IPS-15b (cell line): ENCODE results near the gene C5.

Source experiments
- H3K27me3 ChIP-seq: one replicate; pipeline ENCODE4 v1.6.1; 2013; ENCODE audit warnings: low read length; ENCODE audit not compliant: control insufficient read depth, insufficient read depth
- H3K36me3 ChIP-seq: one replicate; pipeline ENCODE4 v1.6.1; 2013; ENCODE audit warnings: low read length; ENCODE audit not compliant: control insufficient read depth, insufficient read depth
- H3K4me1 ChIP-seq: one replicate; pipeline ENCODE4 v1.6.1; 2013; ENCODE audit warnings: mild to moderate bottlenecking, low read length; ENCODE audit not compliant: control insufficient read depth, insufficient read depth
- H3K4me3 ChIP-seq: one replicate; pipeline ENCODE4 v1.5.1; 2013; ENCODE audit warnings: low read depth, low read length
- H3K9ac ChIP-seq: one replicate; pipeline ENCODE4 v1.6.1; 2013; ENCODE audit warnings: low read depth, mild to moderate bottlenecking, low read length
- H3K9me3 ChIP-seq: one replicate; pipeline ENCODE4 v1.6.1; 2013; ENCODE audit warnings: mild to moderate bottlenecking, low read length; ENCODE audit not compliant: control insufficient read depth, insufficient read depth

C5 gene

GRCh38 chr9:120928483-120929228 is 121.4 kb downstream of the C5 start:
- H3K4me1 ChIP-seq, result peaks cover 15% of the 10 kb centered on the region
- peak overlapping the region; percentile 60 for H3K4me3 ChIP-seq
- H3K36me3 ChIP-seq, result no peaks in the 10 kb centered on the region
- peaks cover 14% of the 10 kb centered on the region for H3K27me3 ChIP-seq
- peak overlapping the region; percentile 73 for H3K9ac ChIP-seq
- no peaks in the 10 kb centered on the region for H3K9me3 ChIP-seq

GRCh38 chr9:120928015-120928482 is 122.0 kb downstream of the C5 start:
- H3K4me3 ChIP-seq, result peak overlapping the region; percentile 60
- H3K9ac ChIP-seq, result no peak overlapping the region
- peaks cover 14% of the 10 kb centered on the region for H3K27me3 ChIP-seq
- no peaks in the 10 kb centered on the region for H3K36me3 ChIP-seq
- peaks cover 15% of the 10 kb centered on the region for H3K4me1 ChIP-seq
- H3K9me3 ChIP-seq, result no peaks in the 10 kb centered on the region

GRCh38 chr9:120927269-120928014 is 122.6 kb downstream of the C5 start:
- Histone ChIP-seq H3K9ac (no peak overlapping the region), H3K27me3 (peaks cover 14% of the 10 kb centered on the region), H3K4me3 (no peak overlapping the region), H3K9me3 (no peaks in the 10 kb centered on the region), H3K36me3 (no peaks in the 10 kb centered on the region), H3K4me1 (peaks cover 15% of the 10 kb centered on the region)

GRCh38 chr9:120926397-120926928 is 123.6 kb downstream of the C5 start, which contains the start of gene TRAF1:
TSS of gene TRAF1 (minus strand) at chr9:120926796. CDS start at chr9:120926075, 721 bp downstream.
- no peaks in the 10 kb centered on the region for H3K9me3 ChIP-seq
- H3K4me1 ChIP-seq, result peaks cover 15% of the 10 kb centered on the region
- H3K9ac ChIP-seq, result no peak within 1 kb of the TSS
- H3K36me3 ChIP-seq, result no peaks in the 10 kb centered on the region
- H3K27me3 ChIP-seq, result peaks cover 14% of the 10 kb centered on the region
- H3K4me3 ChIP-seq, result no peak within 1 kb of the TSS

GRCh38 chr9:120925535-120926396 is 124.3 kb downstream of the C5 start:
- H3K9ac ChIP-seq, result no peak overlapping the region
- H3K4me3 ChIP-seq, result no peak overlapping the region
- peaks cover 14% of the 10 kb centered on the region for H3K27me3 ChIP-seq
- no peaks in the 10 kb centered on the region for H3K36me3 ChIP-seq
- H3K4me1 ChIP-seq, result peaks cover 15% of the 10 kb centered on the region
- H3K9me3 ChIP-seq, result no peaks in the 10 kb centered on the region

- H3K9ac ChIP-seq, result no peak overlapping the region
- peaks cover 14% of the 10 kb centered on the region for H3K27me3 ChIP-seq
- no peaks in the 10 kb centered on the region for H3K9me3 ChIP-seq
- H3K4me3 ChIP-seq, result no peak overlapping the region
- H3K4me1 ChIP-seq, result peaks cover 15% of the 10 kb centered on the region
- no peaks in the 10 kb centered on the region for H3K36me3 ChIP-seq
These were observed 125.2 kb downstream of the C5 start for GRCh38 chr9:120924698-120925534.

GRCh38 chr9:120923620-120924328 is 126.3 kb downstream of the C5 start:
- Histone ChIP-seq H3K27me3 (peaks cover 14% of the 10 kb centered on the region), H3K9ac (no peak overlapping the region), H3K9me3 (no peaks in the 10 kb centered on the region), H3K4me3 (no peak overlapping the region), H3K4me1 (peaks cover 15% of the 10 kb centered on the region), H3K36me3 (no peaks in the 10 kb centered on the region)

GRCh38 chr9:120922404-120923195 is 127.5 kb downstream of the C5 start:
- Histone ChIP-seq H3K4me3 (no peak overlapping the region), H3K9me3 (no peaks in the 10 kb centered on the region), H3K36me3 (no peaks in the 10 kb centered on the region), H3K9ac (no peak overlapping the region), H3K4me1 (peaks cover 12% of the 10 kb centered on the region), H3K27me3 (peaks cover 8% of the 10 kb centered on the region)

- Histone ChIP-seq H3K36me3 (no peaks in the 10 kb centered on the region), H3K9me3 (no peaks in the 10 kb centered on the region), H3K4me3 (no peak overlapping the region), H3K9ac (no peak overlapping the region), H3K27me3 (peaks cover under 1% of the 10 kb centered on the region), H3K4me1 (peaks cover 12% of the 10 kb centered on the region)
These were observed 128.4 kb downstream of the C5 start for GRCh38 chr9:120921661-120922181.

GRCh38 chr9:120920806-120921178 is 129.3 kb downstream of the C5 start:
- Histone ChIP-seq H3K4me3 (no peak overlapping the region), H3K9me3 (no peaks in the 10 kb centered on the region), H3K36me3 (no peaks in the 10 kb centered on the region), H3K9ac (no peak overlapping the region), H3K27me3 (no peaks in the 10 kb centered on the region), H3K4me1 (peaks cover 9% of the 10 kb centered on the region)
